ENCODE measurements around the gene EFCAB11.

Gene EFCAB11

GRCh38 chr14:89952576-89952975 is 2.0 kb downstream of the EFCAB11 start:
- TF ChIP-seq RAD21 (IDR thresholded peaks at IDR 0.05; ENCODE audit: low read depth) (no peak), TEAD4 (IDR thresholded peaks at IDR 0.05) (no peak), YY1 (IDR thresholded peaks at IDR 0.05; ENCODE audit: low read depth) (no peak), NFIC (IDR thresholded peaks at IDR 0.05) (no peak), FOXM1 (IDR thresholded peaks at IDR 0.05; ENCODE audit: borderline replicate concordance, low read depth) (no peak), EP300 (IDR thresholded peaks at IDR 0.05; ENCODE audit: borderline replicate concordance) (no peak), CREB1 (IDR thresholded peaks at IDR 0.05; ENCODE audit: low read depth) (no peak), TCF12 (IDR thresholded peaks at IDR 0.05; ENCODE audit: low read depth) (no peak)
- TF ChIP-seq, protein P1, sequence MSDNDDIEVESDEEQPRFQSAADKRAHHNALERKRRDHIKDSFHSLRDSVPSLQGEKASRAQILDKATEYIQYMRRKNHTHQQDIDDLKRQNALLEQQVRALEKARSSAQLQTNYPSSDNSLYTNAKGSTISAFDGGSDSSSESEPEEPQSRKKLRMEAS (IDR thresholded peaks at IDR 0.05), result no peak
- TF ChIP-seq, protein P2, sequence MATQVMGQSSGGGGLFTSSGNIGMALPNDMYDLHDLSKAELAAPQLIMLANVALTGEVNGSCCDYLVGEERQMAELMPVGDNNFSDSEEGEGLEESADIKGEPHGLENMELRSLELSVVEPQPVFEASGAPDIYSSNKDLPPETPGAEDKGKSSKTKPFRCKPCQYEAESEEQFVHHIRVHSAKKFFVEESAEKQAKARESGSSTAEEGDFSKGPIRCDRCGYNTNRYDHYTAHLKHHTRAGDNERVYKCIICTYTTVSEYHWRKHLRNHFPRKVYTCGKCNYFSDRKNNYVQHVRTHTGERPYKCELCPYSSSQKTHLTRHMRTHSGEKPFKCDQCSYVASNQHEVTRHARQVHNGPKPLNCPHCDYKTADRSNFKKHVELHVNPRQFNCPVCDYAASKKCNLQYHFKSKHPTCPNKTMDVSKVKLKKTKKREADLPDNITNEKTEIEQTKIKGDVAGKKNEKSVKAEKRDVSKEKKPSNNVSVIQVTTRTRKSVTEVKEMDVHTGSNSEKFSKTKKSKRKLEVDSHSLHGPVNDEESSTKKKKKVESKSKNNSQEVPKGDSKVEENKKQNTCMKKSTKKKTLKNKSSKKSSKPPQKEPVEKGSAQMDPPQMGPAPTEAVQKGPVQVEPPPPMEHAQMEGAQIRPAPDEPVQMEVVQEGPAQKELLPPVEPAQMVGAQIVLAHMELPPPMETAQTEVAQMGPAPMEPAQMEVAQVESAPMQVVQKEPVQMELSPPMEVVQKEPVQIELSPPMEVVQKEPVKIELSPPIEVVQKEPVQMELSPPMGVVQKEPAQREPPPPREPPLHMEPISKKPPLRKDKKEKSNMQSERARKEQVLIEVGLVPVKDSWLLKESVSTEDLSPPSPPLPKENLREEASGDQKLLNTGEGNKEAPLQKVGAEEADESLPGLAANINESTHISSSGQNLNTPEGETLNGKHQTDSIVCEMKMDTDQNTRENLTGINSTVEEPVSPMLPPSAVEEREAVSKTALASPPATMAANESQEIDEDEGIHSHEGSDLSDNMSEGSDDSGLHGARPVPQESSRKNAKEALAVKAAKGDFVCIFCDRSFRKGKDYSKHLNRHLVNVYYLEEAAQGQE (IDR thresholded peaks at IDR 0.05; ENCODE audit: low read depth), result no peak

DNA sequence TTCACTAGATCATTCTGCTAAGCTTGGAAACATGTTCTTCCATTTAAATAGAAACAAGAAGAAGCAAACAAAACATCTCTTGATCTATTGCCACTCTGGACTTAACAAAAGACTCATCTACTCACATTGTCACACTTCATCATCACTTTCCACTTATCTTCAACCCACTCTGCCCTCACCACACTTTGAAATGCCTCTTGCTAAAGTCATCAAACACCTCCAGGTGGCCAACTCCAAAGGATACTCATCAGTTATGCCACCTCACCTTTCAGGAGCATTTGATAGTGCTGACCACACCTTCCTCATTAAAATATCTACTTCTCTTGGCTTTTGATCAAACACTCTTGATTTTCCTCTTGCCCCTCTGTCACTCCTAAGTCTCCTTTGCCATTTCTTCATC is 7.2 kb downstream of the EFCAB11 start:
- no peak for TF ChIP-seq EGR1 (IDR thresholded peaks at IDR 0.05)
- TF ChIP-seq CREB1 (IDR thresholded peaks at IDR 0.05; ENCODE audit: low read depth), result no peak

DNA sequence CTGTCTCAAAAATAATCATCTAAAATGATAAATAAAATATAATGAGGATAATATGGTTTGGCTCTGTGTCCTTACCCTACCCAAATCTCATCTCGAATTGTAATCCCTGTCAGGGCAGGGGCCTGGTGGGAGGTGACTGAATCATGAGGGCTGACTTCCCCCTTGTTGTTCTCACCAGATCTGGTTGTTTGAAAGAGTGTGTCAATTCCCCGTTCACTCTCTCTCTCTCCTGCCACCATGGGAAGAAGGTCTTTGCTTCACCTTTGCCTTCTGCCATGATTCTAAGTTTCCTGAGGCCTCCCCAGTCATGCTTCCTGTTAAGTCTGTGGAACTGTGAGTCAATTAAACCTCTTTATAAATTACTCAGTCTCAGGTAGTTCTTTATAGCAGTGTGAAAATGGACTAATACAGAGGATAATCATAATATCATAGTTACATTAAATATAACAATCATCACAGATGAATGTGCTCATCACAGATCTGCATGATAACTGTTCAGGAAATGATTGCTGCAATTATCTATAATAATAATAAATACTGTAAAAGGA is 12.6 kb downstream of the EFCAB11 start:
- no peak for TF ChIP-seq YY1 (IDR thresholded peaks at IDR 0.05; ENCODE audit: low read depth)
- TF ChIP-seq TCF12 (IDR thresholded peaks at IDR 0.05; ENCODE audit: low read depth), result no peak
- TF ChIP-seq CEBPB (IDR thresholded peaks at IDR 0.05), result no peak
- no peak for TF ChIP-seq RAD21 (IDR thresholded peaks at IDR 0.05; ENCODE audit: low read depth)
- TF ChIP-seq USF1 (IDR thresholded peaks at IDR 0.05), result no peak
- TF ChIP-seq, protein P1 (IDR thresholded peaks at IDR 0.05), result no peak
- TF ChIP-seq, protein P2 (IDR thresholded peaks at IDR 0.05; ENCODE audit: low read depth), result no peak
- no peak for TF ChIP-seq TEAD4 (IDR thresholded peaks at IDR 0.05)
- TF ChIP-seq FOXM1 (IDR thresholded peaks at IDR 0.05; ENCODE audit: borderline replicate concordance, low read depth), result no peak
- no peak for TF ChIP-seq CREB1 (IDR thresholded peaks at IDR 0.05; ENCODE audit: low read depth)
- no peak for TF ChIP-seq EP300 (IDR thresholded peaks at IDR 0.05; ENCODE audit: borderline replicate concordance)
- no peak for TF ChIP-seq EGR1 (IDR thresholded peaks at IDR 0.05)
- no peak for TF ChIP-seq TAF1 (IDR thresholded peaks at IDR 0.05; ENCODE audit: low read depth)
- TF ChIP-seq ZBTB7A (IDR thresholded peaks at IDR 0.05; ENCODE audit: low read depth), result no peak

- TF ChIP-seq TEAD4 (IDR thresholded peaks at IDR 0.05) (no peak), TCF12 (IDR thresholded peaks at IDR 0.05; ENCODE audit: low read depth) (no peak), CREB1 (IDR thresholded peaks at IDR 0.05; ENCODE audit: low read depth) (no peak), TAF1 (IDR thresholded peaks at IDR 0.05; ENCODE audit: low read depth) (no peak), ZBTB7A (IDR thresholded peaks at IDR 0.05; ENCODE audit: low read depth) (no peak), RAD21 (IDR thresholded peaks at IDR 0.05; ENCODE audit: low read depth) (no peak), USF1 (IDR thresholded peaks at IDR 0.05) (no peak), EP300 (IDR thresholded peaks at IDR 0.05; ENCODE audit: borderline replicate concordance) (no peak), EGR1 (IDR thresholded peaks at IDR 0.05) (no peak), CEBPB (IDR thresholded peaks at IDR 0.05) (no peak), FOXM1 (IDR thresholded peaks at IDR 0.05; ENCODE audit: borderline replicate concordance, low read depth) (no peak), NFIC (IDR thresholded peaks at IDR 0.05) (no peak), YY1 (IDR thresholded peaks at IDR 0.05; ENCODE audit: low read depth) (no peak)
- TF ChIP-seq, protein P1 (IDR thresholded peaks at IDR 0.05), result no peak
Observed at GRCh38 chr14:89936654-89937185, 17.8 kb downstream of the EFCAB11 start.

DNA sequence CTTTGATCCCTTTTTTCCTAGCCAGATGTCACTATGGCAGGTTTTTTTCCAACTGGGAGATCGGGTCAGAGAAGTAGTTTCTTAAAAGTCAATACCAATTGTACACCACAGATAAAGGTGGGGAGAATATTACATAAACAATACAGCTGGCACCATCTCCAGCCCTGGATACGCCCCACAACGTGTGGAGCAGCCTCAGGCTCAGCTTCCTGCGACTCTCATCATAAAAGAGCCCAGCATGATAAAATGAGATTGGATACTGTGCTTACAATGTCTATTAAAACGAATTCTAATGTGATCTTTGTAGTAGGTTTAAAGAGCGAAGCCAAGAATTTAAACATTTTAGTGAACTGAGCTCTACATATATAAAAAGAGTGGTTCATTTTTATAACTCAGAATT is 21.5 kb downstream of the EFCAB11 start:
- TF ChIP-seq, protein P1 (IDR thresholded peaks at IDR 0.05), result no peak
- TF ChIP-seq CREB1 (IDR thresholded peaks at IDR 0.05; ENCODE audit: low read depth) (no peak), YY1 (IDR thresholded peaks at IDR 0.05; ENCODE audit: low read depth) (no peak), TCF12 (IDR thresholded peaks at IDR 0.05; ENCODE audit: low read depth) (no peak), CEBPB (IDR thresholded peaks at IDR 0.05) (no peak), EGR1 (IDR thresholded peaks at IDR 0.05) (no peak), TAF1 (IDR thresholded peaks at IDR 0.05; ENCODE audit: low read depth) (no peak), EP300 (IDR thresholded peaks at IDR 0.05; ENCODE audit: borderline replicate concordance) (no peak), RAD21 (IDR thresholded peaks at IDR 0.05; ENCODE audit: low read depth) (no peak), USF1 (IDR thresholded peaks at IDR 0.05) (no peak), ZBTB7A (IDR thresholded peaks at IDR 0.05; ENCODE audit: low read depth) (no peak), FOXM1 (IDR thresholded peaks at IDR 0.05; ENCODE audit: borderline replicate concordance, low read depth) (no peak), NFIC (IDR thresholded peaks at IDR 0.05) (no peak), TEAD4 (IDR thresholded peaks at IDR 0.05) (no peak)
- TF ChIP-seq, protein P2 (IDR thresholded peaks at IDR 0.05; ENCODE audit: low read depth), result no peak
